Mesenchymal stem cell (in vitro differentiated cells and primary cell): ENCODE measurements around the gene PRSS21.

Source experiments
- DNase-seq: peaks from one replicate; pipeline ENCODE4 v3.0.0-alpha.2; 2013
- H2AFZ ChIP-seq: one replicate; pipeline ENCODE4 v1.6.1; 2013; ENCODE audit warnings: low read depth, mild to moderate bottlenecking, control low read depth, inconsistent platforms, low read length, moderate library complexity
- H2AK5ac ChIP-seq: 2 replicates; pipeline ENCODE4 v1.6.1; 2013; ENCODE audit warnings: low read length, moderate library complexity, mild to moderate bottlenecking, inconsistent platforms; ENCODE audit not compliant: severe bottlenecking
- H2BK120ac ChIP-seq: one replicate; pipeline ENCODE4 v1.6.1; 2013; ENCODE audit warnings: low read depth, mild to moderate bottlenecking, inconsistent platforms, low read length, moderate library complexity
- H2BK12ac ChIP-seq, 2 experiments: one replicate each; pipeline ENCODE4 v1.6.1; 2013; ENCODE audit warnings: inconsistent platforms in 2 of 2, low read length in 2 of 2, mild to moderate bottlenecking in 2 of 2, moderate library complexity in 2 of 2, control low read depth in 1 of 2
- H2BK15ac ChIP-seq: one replicate; pipeline ENCODE4 v1.6.1; 2013; ENCODE audit warnings: mild to moderate bottlenecking, low read depth, inconsistent platforms; ENCODE audit not compliant: poor library complexity, severe bottlenecking
- H2BK5ac ChIP-seq: 2 replicates; pipeline ENCODE4 v1.6.1; 2013; ENCODE audit warnings: low read depth, mild to moderate bottlenecking, low read length, control low read depth, inconsistent platforms; ENCODE audit not compliant: poor library complexity, severe bottlenecking
- H3K14ac ChIP-seq, 2 experiments: one replicate each; pipeline ENCODE4 v1.6.1; 2013; ENCODE audit warnings: inconsistent platforms in 2 of 2, low read length in 2 of 2, control low read depth in 1 of 2, mild to moderate bottlenecking in 1 of 2, moderate library complexity in 1 of 2
- H3K18ac ChIP-seq, 2 experiments: one replicate each; pipeline ENCODE4 v1.6.1; 2013; ENCODE audit warnings: inconsistent platforms in 2 of 2, low read length in 2 of 2, control low read depth in 1 of 2, low read depth in 1 of 2, mild to moderate bottlenecking in 1 of 2
- H3K23ac ChIP-seq, 2 experiments: one replicate each; pipeline ENCODE4 v1.6.1; 2013; ENCODE audit warnings: inconsistent platforms in 2 of 2, low read length in 2 of 2, mild to moderate bottlenecking in 2 of 2, moderate library complexity in 2 of 2, control low read depth in 1 of 2
- H3K27ac ChIP-seq: 2 replicates; pipeline ENCODE4 v1.5.1; 2013; ENCODE audit warnings: mild to moderate bottlenecking, moderate library complexity, low read length, control low read depth, inconsistent platforms; ENCODE audit not compliant: poor library complexity, severe bottlenecking
- H3K27me3 ChIP-seq, 2 experiments: 2 replicates each; pipeline versions ENCODE4 v1.6.1 to v1.7.0; 2013; ENCODE audit warnings: low read length in 2 of 2, mild to moderate bottlenecking in 2 of 2, moderate library complexity in 2 of 2, control low read depth in 1 of 2, inconsistent platforms in 1 of 2; ENCODE audit not compliant: control insufficient read depth in 1 of 2, insufficient read depth in 1 of 2
- H3K36me3 ChIP-seq, 2 experiments: 2 replicates each; pipeline versions ENCODE4 v1.6.1 to v1.7.0; 2013; ENCODE audit warnings: low read length in 2 of 2, control low read depth in 1 of 2, inconsistent platforms in 1 of 2, low read depth in 1 of 2, mild to moderate bottlenecking in 1 of 2; ENCODE audit not compliant: insufficient read depth in 2 of 2, control insufficient read depth in 1 of 2
- H3K4ac ChIP-seq, 2 experiments: one replicate each; pipeline ENCODE4 v1.6.1; 2013; ENCODE audit warnings: inconsistent platforms in 2 of 2, low read length in 2 of 2, mild to moderate bottlenecking in 2 of 2, moderate library complexity in 2 of 2, control low read depth in 1 of 2, low read depth in 1 of 2
- H3K4me1 ChIP-seq: 2 replicates; pipeline ENCODE4 v1.6.1; 2013; ENCODE audit warnings: low read depth, low read length, control low read depth; ENCODE audit not compliant: control insufficient read depth, insufficient read depth
- H3K4me2 ChIP-seq: 2 replicates; pipeline ENCODE4 v1.6.1; 2013; ENCODE audit warnings: low read length, mild to moderate bottlenecking, inconsistent platforms; ENCODE audit not compliant: poor library complexity, severe bottlenecking
- H3K4me3 ChIP-seq, 2 experiments: 2 replicates each; pipeline versions ENCODE4 v1.5.1 to v1.7.0; 2013; ENCODE audit warnings: low read length in 2 of 2, mild to moderate bottlenecking in 2 of 2, control low read depth in 1 of 2, low read depth in 1 of 2; ENCODE audit not compliant: insufficient read depth in 1 of 2
- H3K79me1 ChIP-seq: replicated peaks from 2 replicates; pipeline ENCODE4 v1.6.1; 2013; ENCODE audit warnings: mild to moderate bottlenecking, control low read depth, low read length, inconsistent platforms; ENCODE audit not compliant: poor library complexity, severe bottlenecking
- H3K9ac ChIP-seq: 2 replicates; pipeline ENCODE4 v1.7.0; 2013; ENCODE audit warnings: mild to moderate bottlenecking, low read length, moderate library complexity
- H3K9me3 ChIP-seq: 2 replicates; pipeline ENCODE4 v1.7.0; 2013; ENCODE audit warnings: mild to moderate bottlenecking, low read length; ENCODE audit not compliant: control insufficient read depth
- H4K8ac ChIP-seq: one replicate; pipeline ENCODE4 v1.6.1; 2013; ENCODE audit warnings: inconsistent platforms, mild to moderate bottlenecking, low read length, moderate library complexity
- H4K91ac ChIP-seq: one replicate; pipeline ENCODE4 v1.6.1; 2013; ENCODE audit warnings: mild to moderate bottlenecking, low read length, inconsistent platforms
- WGBS: methylation state at CpG from one replicate; pipeline ENCODE4 v1.1.7; 2013; ENCODE audit warnings: mixed read lengths; 5-methylcytosine and 5-hydroxymethylcytosine counted together

Gene PRSS21

GRCh38 chr16:2787406-2787805 is 29.6 kb upstream of the PRSS21 start, which contains the start of gene PRSS33:
Gene PRSS33 (minus strand): TSS chr16:2787560. CDS start chr16:2786547, 1,013 bp downstream.
- Histone ChIP-seq H3K4me2 (no peak within 1 kb of the TSS), H3K18ac (no peak within 1 kb of the TSS), H3K9me3 (no peaks in the 10 kb centered on the region), H3K4me1 (peaks cover 2% of the 10 kb centered on the region), H3K36me3 (no peaks in the 10 kb centered on the region), H2AK5ac (no peak within 1 kb of the TSS), H2BK120ac (no peak within 1 kb of the TSS), H3K27ac (no peak within 1 kb of the TSS), H3K4me3 (no peak within 1 kb of the TSS), H3K23ac (peak within 1 kb of the TSS in 1 of 2 experiments; percentile 34), H2BK15ac (peak within 1 kb of the TSS; percentile 78), H4K8ac (no peak within 1 kb of the TSS), H2BK12ac (no peak within 1 kb of the TSS), H4K91ac (no peak within 1 kb of the TSS), H3K4ac (no peak within 1 kb of the TSS), H3K27me3 (peaks cover 23 to 84% of the 10 kb centered on the region in 2 experiments), H3K9ac (no peak within 1 kb of the TSS), H3K14ac (no peak within 1 kb of the TSS), H3K79me1 (no peaks in the 10 kb centered on the region), H2BK5ac (no peak within 1 kb of the TSS), H2AFZ (no peak within 1 kb of the TSS)
- 68% methylated on average over 9 of the region's 10 CpGs for WGBS
- DNase-seq: no peak

- Histone ChIP-seq H3K36me3 (no peaks in the 10 kb centered on the region), H2AFZ (no peak overlapping the region), H3K4me2 (no peak overlapping the region), H3K9me3 (no peaks in the 10 kb centered on the region), H3K4ac (no peak overlapping the region), H3K79me1 (no peaks in the 10 kb centered on the region), H3K4me3 (no peak overlapping the region), H2BK5ac (no peak overlapping the region), H2AK5ac (no peak overlapping the region), H3K18ac (no peak overlapping the region), H3K4me1 (peaks cover 2% of the 10 kb centered on the region), H3K14ac (no peak overlapping the region), H3K23ac (no peak overlapping the region), H3K27ac (no peak overlapping the region), H3K9ac (no peak overlapping the region), H4K8ac (no peak overlapping the region), H2BK15ac (peak overlapping the region; percentile 78), H2BK120ac (no peak overlapping the region), H2BK12ac (no peak overlapping the region), H4K91ac (no peak overlapping the region), H3K27me3 (peaks cover 23 to 85% of the 10 kb centered on the region in 2 experiments)
- 64% methylated on average over 7 of the region's 7 CpGs for WGBS
- no peak for DNase-seq
These were observed 29.1 kb upstream of the PRSS21 start for GRCh38 chr16:2787961-2788360.

- no peak overlapping the region for H2AK5ac ChIP-seq
- H3K4me3 ChIP-seq: no peak overlapping the region
- no peak overlapping the region for H3K18ac ChIP-seq
- H3K27me3 ChIP-seq: peaks cover 23 to 73% of the 10 kb centered on the region in 2 experiments
- H3K9me3 ChIP-seq: no peaks in the 10 kb centered on the region
- no peaks in the 10 kb centered on the region for H3K36me3 ChIP-seq
- 82% methylated on average over 5 of the region's 5 CpGs for WGBS
- no peak overlapping the region for H3K9ac ChIP-seq
- no peak overlapping the region for H3K23ac ChIP-seq
- no peak for DNase-seq
- H3K14ac ChIP-seq: no peak overlapping the region
- no peak overlapping the region for H3K27ac ChIP-seq
- peak overlapping the region; percentile 5 for H4K91ac ChIP-seq
- no peak overlapping the region for H2BK15ac ChIP-seq
- H4K8ac ChIP-seq: no peak overlapping the region
- no peak overlapping the region for H3K4me2 ChIP-seq
- no peak overlapping the region for H3K4ac ChIP-seq
- no peak overlapping the region for H2BK12ac ChIP-seq
- H2AFZ ChIP-seq: no peak overlapping the region
- no peaks in the 10 kb centered on the region for H3K79me1 ChIP-seq
- no peak overlapping the region for H2BK120ac ChIP-seq
- H3K4me1 ChIP-seq: no peaks in the 10 kb centered on the region
- no peak overlapping the region for H2BK5ac ChIP-seq
These were observed 26.4 kb upstream of the PRSS21 start for GRCh38 chr16:2790631-2791030.

GRCh38 chr16:2791174-2791573 is 25.9 kb upstream of the PRSS21 start:
- Histone ChIP-seq H3K18ac (no peak overlapping the region), H3K4me2 (no peak overlapping the region), H3K4ac (no peak overlapping the region), H3K9me3 (no peaks in the 10 kb centered on the region), H3K27ac (no peak overlapping the region), H3K27me3 (peaks cover 27 to 72% of the 10 kb centered on the region in 2 experiments), H2AK5ac (no peak overlapping the region), H2BK120ac (no peak overlapping the region), H3K23ac (no peak overlapping the region), H3K36me3 (no peaks in the 10 kb centered on the region), H3K79me1 (no peaks in the 10 kb centered on the region), H2BK15ac (no peak overlapping the region), H3K4me1 (no peaks in the 10 kb centered on the region), H2AFZ (no peak overlapping the region), H2BK12ac (no peak overlapping the region), H4K8ac (no peak overlapping the region), H3K4me3 (no peak overlapping the region), H3K14ac (no peak overlapping the region), H4K91ac (no peak overlapping the region), H3K9ac (no peak overlapping the region), H2BK5ac (no peak overlapping the region)
- WGBS: 90% methylated on average over 7 of the region's 8 CpGs
- DNase-seq: no peak
